HepG2 (cell line): ENCODE results near the gene NUDT13. TPM values are rescaled to one million over a fixed set of nuclear protein-coding genes. Genes with fewer than 3 reads are reported as not detected.

ENCODE experiments used
- ATAC-seq: fragments of 200-7000 bp; cut with Tn5 transposase; 3 replicates; pipeline ENCODE4 v1.9.1; 2020; ENCODE audit warnings: mild to moderate bottlenecking, moderate library complexity
- BruUV-seq: library from RNA; stranded (reverse); fragments of 400-500 nt; replicated peaks from 2 replicates; lab custom pipeline; 2021; lab: Mats Ljungman, UMichigan
- CTCF ChIA-PET: fragments of 300-600 bp; formaldehyde crosslinking; extraction: SDS; loops from one replicate; lab custom pipeline; 2021; ENCODE audit warnings: low total read pairs, inconsistent platforms, low intra/inter-chr PET ratio; lab: Yijun Ruan, JAX
- POLR2A ChIA-PET: fragments of 350-600 bp; sonication (Branson Sonifier 250); formaldehyde crosslinking; loops from one replicate; lab custom pipeline; 2020; ENCODE audit warnings: antibody characterized with exemption, inconsistent platforms; lab: Yijun Ruan, JAX
- DNase-seq: peaks from one replicate; pipeline ENCODE4 v3.0.0-alpha.2; 2015; ENCODE audit warnings: low spot score
- FAIRE-seq: peaks from 3 replicates; lab custom pipeline; 2011; peaks lifted over from hg19 to GRCh38; lab: Jason Lieb, UNC
- H2AFZ ChIP-seq: one replicate; pipeline ENCODE4 v1.6.1; 2011; ENCODE audit warnings: low read length, inconsistent platforms
- H3K27ac ChIP-seq: fragments of 300-600 bp; 3 replicates; pipeline ENCODE4 v1.8.0; 2011; ENCODE audit warnings: mixed run types, mild to moderate bottlenecking, mixed read lengths, low read length, inconsistent platforms; ENCODE audit not compliant: insufficient read depth; ENCODE audit errors: extremely low read length
- H3K27me3 ChIP-seq, 2 experiments: fragments of 200-600 bp in 1 of 2; 2 replicates in 1 of 2; 3 replicates in 1 of 2; pipeline versions ENCODE4 v1.6.0 to v1.8.0; 2011; ENCODE audit warnings: low read length in 2 of 2, mild to moderate bottlenecking in 2 of 2, moderate library complexity in 2 of 2, inconsistent platforms in 1 of 2; ENCODE audit not compliant: insufficient read depth in 2 of 2, control insufficient read depth in 1 of 2
- H3K36me3 ChIP-seq, 2 experiments: fragments of 200-600 bp in 1 of 2; replicated peaks in 1 of 2; 2 replicates in 1 of 2; 3 replicates in 1 of 2; pipeline versions ENCODE4 v1.5.1 to v1.8.0; 2011; ENCODE audit warnings: low read length in 2 of 2, inconsistent platforms in 1 of 2; ENCODE audit not compliant: insufficient read depth in 2 of 2, control insufficient read depth in 1 of 2
- H3K4me1 ChIP-seq: 2 replicates; pipeline ENCODE4 v1.5.1; 2012; ENCODE audit warnings: low read length, inconsistent platforms; ENCODE audit not compliant: insufficient read depth
- H3K4me2 ChIP-seq: 2 replicates; pipeline ENCODE4 v1.6.0; 2011; ENCODE audit warnings: low read depth, low read length, inconsistent platforms
- H3K4me3 ChIP-seq, 3 experiments: fragments of 200-600 bp in 1 of 3; sonication (generic), shearing (Covaris generic) in 1 of 3; replicated peaks in 1 of 3; 2 replicates each; pipeline ENCODE4 v1.5.1; 2011 to 2016; ENCODE audit warnings: low read length in 3 of 3, inconsistent platforms in 2 of 3, low read depth in 2 of 3, mild to moderate bottlenecking in 2 of 3, control low read depth in 1 of 3, mixed read lengths in 1 of 3; ENCODE audit not compliant: insufficient read depth in 1 of 3
- H3K79me2 ChIP-seq: one replicate; pipeline ENCODE4 v1.6.1; 2011; ENCODE audit warnings: low read length, inconsistent platforms; ENCODE audit not compliant: insufficient read depth
- H3K9ac ChIP-seq: 2 replicates; pipeline ENCODE4 v1.6.0; 2011; ENCODE audit warnings: mild to moderate bottlenecking, low read depth, low read length, inconsistent platforms; ENCODE audit not compliant: insufficient read depth
- H3K9me3 ChIP-seq: 2 replicates; pipeline ENCODE4 v1.5.1; 2012; ENCODE audit warnings: mild to moderate bottlenecking, low read length
- H4K20me1 ChIP-seq: 2 replicates; pipeline ENCODE4 v1.6.0; 2011; ENCODE audit warnings: inconsistent platforms, mild to moderate bottlenecking, low read length, moderate library complexity; ENCODE audit not compliant: insufficient read depth
- JDP2 ChIP-seq: sonication (generic); formaldehyde crosslinking; IDR thresholded peaks from 2 replicates; pipeline ENCODE4 v1.8.1; 2022; ENCODE audit warnings: missing genetic modification reagents, borderline replicate concordance
- MLX ChIP-seq: IDR thresholded peaks from 2 replicates; pipeline ENCODE4 v1.6.1; 2016
- RELA ChIP-seq: sonication (generic); formaldehyde crosslinking; IDR thresholded peaks from 2 replicates; pipeline ENCODE4 v1.4.0; 2020; ENCODE audit warnings: missing genetic modification reagents
- TGIF2 ChIP-seq: IDR thresholded peaks from 2 replicates; pipeline ENCODE4 v1.6.1; 2016; ENCODE audit warnings: control low read depth, missing compliant biosample characterization
- TRIM24 ChIP-seq: sonication (generic); formaldehyde crosslinking; IDR thresholded peaks from 2 replicates; pipeline ENCODE4 v1.8.0; 2022; ENCODE audit warnings: mild to moderate bottlenecking, missing genetic modification reagents
- ZNF124 ChIP-seq: sonication (generic); formaldehyde crosslinking; IDR thresholded peaks from 2 replicates; pipeline ENCODE4 v1.4.0; 2020; ENCODE audit warnings: missing genetic modification reagents
- WGBS: methylation state at CpG from one replicate; pipeline ENCODE4 v1.1.6; 2017; ENCODE audit warnings: low lambda C conversion rate; 5-methylcytosine and 5-hydroxymethylcytosine counted together
- in situ Hi-C: cut with HindIII; loops from 2 replicates; pipeline ENCODE4 v1.10.0; 2017; ENCODE audit warnings: low pct_unique_long_range_greater_than_20kb; ENCODE audit not compliant: extremely low pct_ligation_motif_present
- intact Hi-C: fragments of 100-400 bp; cut with micrococcal nuclease; formaldehyde crosslinking; loops from one replicate; pipeline ENCODE4 v1.10.0; 2022; ENCODE audit not compliant: unreplicated experiment
- polyA plus RNA-seq, 8 experiments: library from polyadenylated mRNA; depleted of rRNA in 3 of 8; stranded (reverse) in 7 of 8; unstranded in 1 of 8; fragments of >200 nt; fragmentation: Illumina TruSeq in 4 of 8; extraction: Trizol in 4 of 8; gene quantifications; 2 replicates each; pipeline versions ENCODE4 v1.2.1 to v1.2.3, GENCODE V29; 2011 to 2016; ENCODE audit warnings: low read depth in 4 of 8, missing spikeins in 1 of 8, mixed read lengths in 1 of 8; ENCODE audit not compliant: insufficient read depth in 1 of 8
- small RNA-seq, 3 experiments: library from RNA; depleted of rRNA; stranded (forward); fragments of <200 nt; gene quantifications; one replicate each; pipeline ENCODE3, GENCODE V24; 2012; ENCODE audit warnings: low read depth in 2 of 3, low replicate concordance in 1 of 3; ENCODE audit not compliant: insufficient read length in 3 of 3, insufficient read depth in 2 of 3
- total RNA-seq, 5 experiments: library from RNA; depleted of rRNA; stranded (reverse); fragments of >200 nt; fragmentation: Illumina TruSeq; extraction: Trizol; gene quantifications; 2 replicates each; pipeline ENCODE4 v1.2.3, GENCODE V29; 2016; ENCODE audit warnings: low read depth in 1 of 5

NUDT13 gene
- total and polyA plus RNA-seq, 2 of the 13 experiments (the other 11 are each of a cell fraction or from before 2014, with no cell fraction given), result 4.2 to 6.5 TPM

- ATAC-seq (no peak), FAIRE-seq (no peak), DNase-seq (no peak)
- Histone ChIP-seq H3K79me2 (peaks cover under 1% of the 10 kb centered on the region), H3K4me2 (no peak overlapping the region), H3K27me3 (no peaks in the 10 kb centered on the region), H3K36me3 (no peaks in the 10 kb centered on the region), H3K4me3 (no peak overlapping the region), H3K4me1 (no peaks in the 10 kb centered on the region), H4K20me1 (no peaks in the 10 kb centered on the region), H3K27ac (no peak overlapping the region), H2AFZ (no peak overlapping the region), H3K9me3 (no peaks in the 10 kb centered on the region), H3K9ac (no peak overlapping the region)
- TF ChIP-seq RELA (CRISPR knock-in tag) (no peak), MLX (CRISPR knock-in tag) (no peak), TRIM24 (CRISPR knock-in tag) (no peak), ZNF124 (CRISPR knock-in tag) (no peak), TGIF2 (CRISPR knock-in tag) (no peak), JDP2 (no peak)
- CTCF ChIA-PET, result no interaction called here
- no TSS peak for BruUV-seq
- POLR2A ChIA-PET, result no interaction called here
- intact Hi-C loops, result no loop called here
- in situ Hi-C loops, result no loop called here
- 94% methylated on average over 1 of the region's 1 CpG for WGBS
Measured at GRCh38 chr10:73174148-73174925, 64.1 kb downstream of the NUDT13 start.

Small RNA genes within 50 kb of the gene (small RNA-seq; reads per million reads assigned to genes)
- gene RF00019, result 0 reads per million in 3 experiments
- gene SNORA11F, result 14.0 to 2,158 (median 198) reads per million in 3 experiments

Other genes with a start within 250 kb of the NUDT13 start
- gene OIT3, start 216.7 kb upstream of the NUDT13 start, total RNA-seq (2016; rRNA removed; fragmentation: Illumina TruSeq; extraction: Trizol), result not detected in 2 replicates
- gene OIT3, start 216.7 kb upstream of the NUDT13 start, polyA plus RNA-seq (2011; rRNA removed), result not detected in 2 replicates
- 30.1 and 38.0 TPM in 2 replicates for gene PLA2G12B, start 155.6 kb upstream of the NUDT13 start, total RNA-seq (2016; rRNA removed; fragmentation: Illumina TruSeq; extraction: Trizol)
- gene PLA2G12B, start 155.6 kb upstream of the NUDT13 start, polyA plus RNA-seq (2011; rRNA removed), result 7.5 and 7.7 TPM in 2 replicates
- gene P4HA1, start 13.6 kb upstream of the NUDT13 start, total RNA-seq (2016; rRNA removed; fragmentation: Illumina TruSeq; extraction: Trizol), result 39.0 and 63.1 TPM in 2 replicates
- 137 and 196 TPM in 2 replicates for gene P4HA1, start 13.6 kb upstream of the NUDT13 start, polyA plus RNA-seq (2011; rRNA removed)
- gene ECD, start 57.6 kb downstream of the NUDT13 start, total RNA-seq (2016; rRNA removed; fragmentation: Illumina TruSeq; extraction: Trizol), result 27.6 and 41.8 TPM in 2 replicates
- gene ECD, start 57.6 kb downstream of the NUDT13 start, polyA plus RNA-seq (2011; rRNA removed), result 17.4 and 21.5 TPM in 2 replicates
- 9.1 and 9.3 TPM in 2 replicates for gene FAM149B1, start 57.7 kb downstream of the NUDT13 start, total RNA-seq (2016; rRNA removed; fragmentation: Illumina TruSeq; extraction: Trizol)
- gene FAM149B1, start 57.7 kb downstream of the NUDT13 start, polyA plus RNA-seq (2011; rRNA removed), result 14.7 and 16.8 TPM in 2 replicates
- gene DNAJC9, start 136.8 kb downstream of the NUDT13 start, total RNA-seq (2016; rRNA removed; fragmentation: Illumina TruSeq; extraction: Trizol), result 60.3 and 76.9 TPM in 2 replicates
- 13.4 and 15.9 TPM in 2 replicates for gene DNAJC9, start 136.8 kb downstream of the NUDT13 start, polyA plus RNA-seq (2011; rRNA removed)
- 135 and 189 TPM in 2 replicates for gene MRPS16, start 142.2 kb downstream of the NUDT13 start, total RNA-seq (2016; rRNA removed; fragmentation: Illumina TruSeq; extraction: Trizol)
- 70.1 and 70.8 TPM in 2 replicates for gene MRPS16, start 142.2 kb downstream of the NUDT13 start, polyA plus RNA-seq (2011; rRNA removed)
- 0.13 and 0.27 TPM in 2 replicates for gene CFAP70, start 248.4 kb downstream of the NUDT13 start, total RNA-seq (2016; rRNA removed; fragmentation: Illumina TruSeq; extraction: Trizol)
- gene CFAP70, start 248.4 kb downstream of the NUDT13 start, polyA plus RNA-seq (2011; rRNA removed), result 0.33 and 0.38 TPM in 2 replicates